HG02623 (cell line): ENCODE data around the gene IFITM10.
"Not testable (repeated sequence)": the region's sequence is repeated elsewhere in the genome, so short reads cannot be mapped to it uniquely, and the experiment has no call there.

ENCODE experiments used
- ATAC-seq: cut with Tn5 transposase; IDR thresholded peaks from one replicate; pipeline ENCODE4 v1.9.1; 2021; ENCODE audit warnings: moderate library complexity; ENCODE audit not compliant: unreplicated experiment

The IFITM10 gene

GRCh38 chr11:1693327-1694063 is 56.9 kb downstream of the IFITM10 start:
- ATAC-seq: no peak

GRCh38 chr11:1692708-1693326 is 57.6 kb downstream of the IFITM10 start:
- no peak for ATAC-seq

GRCh38 chr11:1691878-1692707 is 58.3 kb downstream of the IFITM10 start:
- no peak for ATAC-seq

- no peak for ATAC-seq
Measured at GRCh38 chr11:1691026-1691877, 59.1 kb downstream of the IFITM10 start.

- ATAC-seq: no peak
Measured at GRCh38 chr11:1690167-1691025, 60.0 kb downstream of the IFITM10 start.

GRCh38 chr11:1689250-1690166 is 60.9 kb downstream of the IFITM10 start:
- ATAC-seq: not testable (repeated sequence)

GRCh38 chr11:1688336-1688947 is 62.0 kb downstream of the IFITM10 start:
- not testable (repeated sequence) for ATAC-seq

- ATAC-seq: not testable (repeated sequence)
Measured at GRCh38 chr11:1686220-1686619, 64.2 kb downstream of the IFITM10 start.

- not testable (repeated sequence) for ATAC-seq
Measured at GRCh38 chr11:1684886-1685874, 65.2 kb downstream of the IFITM10 start.

- ATAC-seq: not testable (repeated sequence)
Measured at GRCh38 chr11:1683904-1684572, 66.4 kb downstream of the IFITM10 start.

GRCh38 chr11:1683216-1683615 is 67.2 kb downstream of the IFITM10 start:
- not testable (repeated sequence) for ATAC-seq
